HepG2 (cell line): Measurements from ENCODE around the gene HECA. TPM values are rescaled to one million over a fixed set of nuclear protein-coding genes. Genes with fewer than 3 reads are reported as not detected.

ENCODE experiments used
- CHCHD3 ChIP-seq: sonication (generic); formaldehyde crosslinking; IDR thresholded peaks from 2 replicates; pipeline ENCODE4 v1.8.0; 2022; ENCODE audit warnings: mild to moderate bottlenecking, missing genetic modification reagents, moderate library complexity
- CREM ChIP-seq, 2 experiments: sonication (generic) in 1 of 2; formaldehyde crosslinking in 1 of 2; IDR thresholded peaks; 2 replicates each; pipeline versions ENCODE4 v1.4.0 to v1.6.1; 2016 to 2020; ENCODE audit warnings: antibody characterized with exemption in 1 of 2, mild to moderate bottlenecking in 1 of 2, missing genetic modification reagents in 1 of 2
- FIP1L1 ChIP-seq: fragments of 200-400 bp; formaldehyde crosslinking; IDR thresholded peaks from 2 replicates; pipeline ENCODE4 v1.6.1; 2018; ENCODE audit warnings: low read depth, mild to moderate bottlenecking, low read length, moderate library complexity, borderline replicate concordance; ENCODE audit not compliant: insufficient read depth
- GTF3A ChIP-seq: sonication (generic); formaldehyde crosslinking; conservative IDR thresholded peaks from 2 replicates; pipeline ENCODE4 v1.4.0; 2020; ENCODE audit warnings: mild to moderate bottlenecking, missing genetic modification reagents
- KLF16 ChIP-seq, 2 experiments: sonication (generic) in 1 of 2; formaldehyde crosslinking in 1 of 2; IDR thresholded peaks; 2 replicates each; pipeline versions ENCODE4 v1.6.1 to v1.8.0; 2016 to 2023; ENCODE audit warnings: missing genetic modification reagents in 2 of 2, missing compliant biosample characterization in 1 of 2
- SYNCRIP ChIP-seq: fragments of 200-400 bp; formaldehyde crosslinking; IDR thresholded peaks from 2 replicates; pipeline ENCODE4 v1.6.1; 2018; ENCODE audit warnings: mild to moderate bottlenecking, low read depth, low read length; ENCODE audit not compliant: insufficient read depth
- ZNF20 ChIP-seq: sonication (generic); formaldehyde crosslinking; IDR thresholded peaks from 2 replicates; pipeline ENCODE4 v1.4.0; 2020; ENCODE audit warnings: mild to moderate bottlenecking, moderate library complexity, missing genetic modification reagents
- ZNF713 ChIP-seq: sonication (generic); formaldehyde crosslinking; IDR thresholded peaks from 2 replicates; pipeline ENCODE4 v1.4.0; 2020; ENCODE audit warnings: mild to moderate bottlenecking, missing genetic modification reagents
- polyA plus RNA-seq, 8 experiments: library from polyadenylated mRNA; depleted of rRNA in 3 of 8; stranded (reverse) in 7 of 8; unstranded in 1 of 8; fragments of >200 nt; fragmentation: Illumina TruSeq in 4 of 8; extraction: Trizol in 4 of 8; gene quantifications; 2 replicates each; pipeline versions ENCODE4 v1.2.1 to v1.2.3, GENCODE V29; 2011 to 2016; ENCODE audit warnings: low read depth in 4 of 8, missing spikeins in 1 of 8, mixed read lengths in 1 of 8; ENCODE audit not compliant: insufficient read depth in 1 of 8
- total RNA-seq, 5 experiments: library from RNA; depleted of rRNA; stranded (reverse); fragments of >200 nt; fragmentation: Illumina TruSeq; extraction: Trizol; gene quantifications; 2 replicates each; pipeline ENCODE4 v1.2.3, GENCODE V29; 2016; ENCODE audit warnings: low read depth in 1 of 5
- TF ChIP-seq, protein P1 (sequence below): sonication (generic); formaldehyde crosslinking; IDR thresholded peaks from 2 replicates; pipeline ENCODE4 v1.5.0; 2020; ENCODE audit warnings: missing genetic modification reagents
- TF ChIP-seq, protein P2 (sequence below): sonication (generic); formaldehyde crosslinking; IDR thresholded peaks from 2 replicates; pipeline ENCODE4 v1.9.0; 2022; ENCODE audit warnings: missing genetic modification reagents, mild to moderate bottlenecking, borderline replicate concordance
- TF ChIP-seq, protein P3 (sequence below): sonication (generic); formaldehyde crosslinking; IDR thresholded peaks from 2 replicates; pipeline ENCODE4 v1.4.0; 2020; ENCODE audit warnings: missing genetic modification reagents, borderline replicate concordance
- TF ChIP-seq, protein P4 (sequence below): sonication (generic); formaldehyde crosslinking; IDR thresholded peaks from 2 replicates; pipeline ENCODE4 v1.5.0; 2020; ENCODE audit warnings: missing genetic modification reagents
- TF ChIP-seq, protein P5 (sequence below): sonication (generic); formaldehyde crosslinking; IDR thresholded peaks from 2 replicates; pipeline ENCODE4 v1.4.0; 2020; ENCODE audit warnings: missing genetic modification reagents, borderline replicate concordance
- TF ChIP-seq, protein P6 (sequence below): sonication (generic); formaldehyde crosslinking; conservative IDR thresholded peaks from 2 replicates; pipeline ENCODE4 v1.4.0; 2020; ENCODE audit warnings: missing genetic modification reagents
- TF ChIP-seq, protein P7 (sequence below): sonication (generic); formaldehyde crosslinking; conservative IDR thresholded peaks from 2 replicates; pipeline ENCODE4 v1.4.0; 2020; ENCODE audit warnings: missing genetic modification reagents

Gene HECA
- total and polyA plus RNA-seq, 2 of the 13 experiments (the other 11 are each of a cell fraction or from before 2014, with no cell fraction given), result 0.18 to 0.49 TPM

DNA sequence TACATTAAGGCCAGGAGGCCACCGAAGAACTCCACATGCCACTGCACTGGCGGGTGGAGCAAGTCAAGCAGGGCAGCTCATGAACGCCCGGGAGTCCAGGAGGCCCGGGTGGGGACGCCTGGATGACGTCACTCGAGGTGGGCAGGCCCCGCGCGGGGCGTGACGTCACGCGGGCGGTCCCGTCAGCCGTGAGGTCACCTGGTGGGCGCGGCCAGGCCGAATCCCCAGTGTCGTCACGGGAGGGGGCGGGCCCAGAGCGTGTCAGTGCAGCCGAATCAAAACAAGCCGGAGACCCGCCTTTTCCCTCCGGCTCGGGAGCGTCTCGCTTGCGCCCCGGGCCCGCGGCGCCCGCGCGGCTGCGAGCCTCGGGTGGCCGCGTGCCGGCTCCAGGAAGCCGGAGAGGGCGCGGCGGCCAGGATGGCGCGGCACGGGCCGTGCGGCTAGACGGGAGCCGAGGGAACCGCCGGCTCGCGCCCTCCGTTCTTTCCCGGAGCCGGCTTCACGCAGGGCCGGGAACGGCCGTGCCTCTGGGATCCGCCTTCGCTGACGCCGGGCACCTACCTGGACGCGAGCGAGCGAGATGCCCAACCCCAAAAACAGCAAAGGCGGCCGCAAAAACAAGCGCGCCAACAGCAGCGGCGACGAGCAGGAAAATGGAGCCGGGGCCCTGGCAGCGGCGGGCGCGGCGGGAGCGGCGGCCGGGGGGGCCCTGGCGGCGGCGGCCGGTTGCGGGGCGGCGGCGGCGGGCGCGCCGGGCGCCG, at the start of gene HECA (continued):
- TF ChIP-seq, protein P1, sequence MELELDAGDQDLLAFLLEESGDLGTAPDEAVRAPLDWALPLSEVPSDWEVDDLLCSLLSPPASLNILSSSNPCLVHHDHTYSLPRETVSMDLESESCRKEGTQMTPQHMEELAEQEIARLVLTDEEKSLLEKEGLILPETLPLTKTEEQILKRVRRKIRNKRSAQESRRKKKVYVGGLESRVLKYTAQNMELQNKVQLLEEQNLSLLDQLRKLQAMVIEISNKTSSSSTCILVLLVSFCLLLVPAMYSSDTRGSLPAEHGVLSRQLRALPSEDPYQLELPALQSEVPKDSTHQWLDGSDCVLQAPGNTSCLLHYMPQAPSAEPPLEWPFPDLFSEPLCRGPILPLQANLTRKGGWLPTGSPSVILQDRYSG, result no peak
- no peak for TF ChIP-seq GTF3A
- no peak for TF ChIP-seq FIP1L1
- TF ChIP-seq CREM (IDR thresholded peaks at IDR 0.05), result peak; percentile 85
- peak; percentile 85 for TF ChIP-seq CREM (CRISPR knock-in tag; IDR thresholded peaks at IDR 0.05)
- TF ChIP-seq, protein P2, sequence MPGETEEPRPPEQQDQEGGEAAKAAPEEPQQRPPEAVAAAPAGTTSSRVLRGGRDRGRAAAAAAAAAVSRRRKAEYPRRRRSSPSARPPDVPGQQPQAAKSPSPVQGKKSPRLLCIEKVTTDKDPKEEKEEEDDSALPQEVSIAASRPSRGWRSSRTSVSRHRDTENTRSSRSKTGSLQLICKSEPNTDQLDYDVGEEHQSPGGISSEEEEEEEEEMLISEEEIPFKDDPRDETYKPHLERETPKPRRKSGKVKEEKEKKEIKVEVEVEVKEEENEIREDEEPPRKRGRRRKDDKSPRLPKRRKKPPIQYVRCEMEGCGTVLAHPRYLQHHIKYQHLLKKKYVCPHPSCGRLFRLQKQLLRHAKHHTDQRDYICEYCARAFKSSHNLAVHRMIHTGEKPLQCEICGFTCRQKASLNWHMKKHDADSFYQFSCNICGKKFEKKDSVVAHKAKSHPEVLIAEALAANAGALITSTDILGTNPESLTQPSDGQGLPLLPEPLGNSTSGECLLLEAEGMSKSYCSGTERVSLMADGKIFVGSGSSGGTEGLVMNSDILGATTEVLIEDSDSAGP (CRISPR knock-in tag), result 0 out of 2 replicates have a peak, but pooled peaks have one; percentile 30
- TF ChIP-seq, protein P3, sequence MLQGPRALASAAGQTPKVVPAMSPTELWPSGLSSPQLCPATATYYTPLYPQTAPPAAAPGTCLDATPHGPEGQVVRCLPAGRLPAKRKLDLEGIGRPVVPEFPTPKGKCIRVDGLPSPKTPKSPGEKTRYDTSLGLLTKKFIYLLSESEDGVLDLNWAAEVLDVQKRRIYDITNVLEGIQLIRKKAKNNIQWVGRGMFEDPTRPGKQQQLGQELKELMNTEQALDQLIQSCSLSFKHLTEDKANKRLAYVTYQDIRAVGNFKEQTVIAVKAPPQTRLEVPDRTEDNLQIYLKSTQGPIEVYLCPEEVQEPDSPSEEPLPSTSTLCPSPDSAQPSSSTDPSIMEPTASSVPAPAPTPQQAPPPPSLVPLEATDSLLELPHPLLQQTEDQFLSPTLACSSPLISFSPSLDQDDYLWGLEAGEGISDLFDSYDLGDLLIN (CRISPR knock-in tag), result no peak
- TF ChIP-seq, protein P4, sequence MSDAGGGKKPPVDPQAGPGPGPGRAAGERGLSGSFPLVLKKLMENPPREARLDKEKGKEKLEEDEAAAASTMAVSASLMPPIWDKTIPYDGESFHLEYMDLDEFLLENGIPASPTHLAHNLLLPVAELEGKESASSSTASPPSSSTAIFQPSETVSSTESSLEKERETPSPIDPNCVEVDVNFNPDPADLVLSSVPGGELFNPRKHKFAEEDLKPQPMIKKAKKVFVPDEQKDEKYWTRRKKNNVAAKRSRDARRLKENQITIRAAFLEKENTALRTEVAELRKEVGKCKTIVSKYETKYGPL (CRISPR knock-in tag), result no peak
- TF ChIP-seq ZNF713, result no peak
- TF ChIP-seq ZNF20 (CRISPR knock-in tag), result no peak
- TF ChIP-seq, protein P5, sequence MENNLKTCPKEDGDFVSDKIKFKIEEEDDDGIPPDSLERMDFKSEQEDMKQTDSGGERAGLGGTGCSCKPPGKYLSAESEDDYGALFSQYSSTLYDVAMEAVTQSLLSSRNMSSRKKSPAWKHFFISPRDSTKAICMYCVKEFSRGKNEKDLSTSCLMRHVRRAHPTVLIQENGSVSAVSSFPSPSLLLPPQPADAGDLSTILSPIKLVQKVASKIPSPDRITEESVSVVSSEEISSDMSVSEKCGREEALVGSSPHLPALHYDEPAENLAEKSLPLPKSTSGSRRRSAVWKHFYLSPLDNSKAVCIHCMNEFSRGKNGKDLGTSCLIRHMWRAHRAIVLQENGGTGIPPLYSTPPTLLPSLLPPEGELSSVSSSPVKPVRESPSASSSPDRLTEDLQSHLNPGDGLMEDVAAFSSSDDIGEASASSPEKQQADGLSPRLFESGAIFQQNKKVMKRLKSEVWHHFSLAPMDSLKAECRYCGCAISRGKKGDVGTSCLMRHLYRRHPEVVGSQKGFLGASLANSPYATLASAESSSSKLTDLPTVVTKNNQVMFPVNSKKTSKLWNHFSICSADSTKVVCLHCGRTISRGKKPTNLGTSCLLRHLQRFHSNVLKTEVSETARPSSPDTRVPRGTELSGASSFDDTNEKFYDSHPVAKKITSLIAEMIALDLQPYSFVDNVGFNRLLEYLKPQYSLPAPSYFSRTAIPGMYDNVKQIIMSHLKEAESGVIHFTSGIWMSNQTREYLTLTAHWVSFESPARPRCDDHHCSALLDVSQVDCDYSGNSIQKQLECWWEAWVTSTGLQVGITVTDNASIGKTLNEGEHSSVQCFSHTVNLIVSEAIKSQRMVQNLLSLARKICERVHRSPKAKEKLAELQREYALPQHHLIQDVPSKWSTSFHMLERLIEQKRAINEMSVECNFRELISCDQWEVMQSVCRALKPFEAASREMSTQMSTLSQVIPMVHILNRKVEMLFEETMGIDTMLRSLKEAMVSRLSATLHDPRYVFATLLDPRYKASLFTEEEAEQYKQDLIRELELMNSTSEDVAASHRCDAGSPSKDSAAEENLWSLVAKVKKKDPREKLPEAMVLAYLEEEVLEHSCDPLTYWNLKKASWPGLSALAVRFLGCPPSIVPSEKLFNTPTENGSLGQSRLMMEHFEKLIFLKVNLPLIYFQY (CRISPR knock-in tag), result no peak
- TF ChIP-seq, protein P6, sequence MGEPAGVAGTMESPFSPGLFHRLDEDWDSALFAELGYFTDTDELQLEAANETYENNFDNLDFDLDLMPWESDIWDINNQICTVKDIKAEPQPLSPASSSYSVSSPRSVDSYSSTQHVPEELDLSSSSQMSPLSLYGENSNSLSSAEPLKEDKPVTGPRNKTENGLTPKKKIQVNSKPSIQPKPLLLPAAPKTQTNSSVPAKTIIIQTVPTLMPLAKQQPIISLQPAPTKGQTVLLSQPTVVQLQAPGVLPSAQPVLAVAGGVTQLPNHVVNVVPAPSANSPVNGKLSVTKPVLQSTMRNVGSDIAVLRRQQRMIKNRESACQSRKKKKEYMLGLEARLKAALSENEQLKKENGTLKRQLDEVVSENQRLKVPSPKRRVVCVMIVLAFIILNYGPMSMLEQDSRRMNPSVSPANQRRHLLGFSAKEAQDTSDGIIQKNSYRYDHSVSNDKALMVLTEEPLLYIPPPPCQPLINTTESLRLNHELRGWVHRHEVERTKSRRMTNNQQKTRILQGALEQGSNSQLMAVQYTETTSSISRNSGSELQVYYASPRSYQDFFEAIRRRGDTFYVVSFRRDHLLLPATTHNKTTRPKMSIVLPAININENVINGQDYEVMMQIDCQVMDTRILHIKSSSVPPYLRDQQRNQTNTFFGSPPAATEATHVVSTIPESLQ, result no peak
- no peak for TF ChIP-seq CHCHD3 (CRISPR knock-in tag)
- no peak for TF ChIP-seq SYNCRIP
- 0 out of 4 replicates have a peak, but pooled peaks of 1 of the 2 experiments have one; percentile 72 for TF ChIP-seq KLF16 (CRISPR knock-in tag; IDR thresholded peaks at IDR 0.05)
- TF ChIP-seq, protein P7, sequence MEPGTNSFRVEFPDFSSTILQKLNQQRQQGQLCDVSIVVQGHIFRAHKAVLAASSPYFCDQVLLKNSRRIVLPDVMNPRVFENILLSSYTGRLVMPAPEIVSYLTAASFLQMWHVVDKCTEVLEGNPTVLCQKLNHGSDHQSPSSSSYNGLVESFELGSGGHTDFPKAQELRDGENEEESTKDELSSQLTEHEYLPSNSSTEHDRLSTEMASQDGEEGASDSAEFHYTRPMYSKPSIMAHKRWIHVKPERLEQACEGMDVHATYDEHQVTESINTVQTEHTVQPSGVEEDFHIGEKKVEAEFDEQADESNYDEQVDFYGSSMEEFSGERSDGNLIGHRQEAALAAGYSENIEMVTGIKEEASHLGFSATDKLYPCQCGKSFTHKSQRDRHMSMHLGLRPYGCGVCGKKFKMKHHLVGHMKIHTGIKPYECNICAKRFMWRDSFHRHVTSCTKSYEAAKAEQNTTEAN (CRISPR knock-in tag), result no peak
